B cell (primary cell): ENCODE data around the gene PTPRN2. TPM values are rescaled to one million over a fixed set of nuclear protein-coding genes. Genes with fewer than 3 reads are reported as not detected.

Source experiments
- ATAC-seq: fragments of 200-7000 bp; cut with Tn5 transposase; one replicate; pipeline ENCODE4 v1.10.0; 2021; ENCODE audit warnings: low read depth, mild to moderate bottlenecking, moderate number of reproducible peaks, moderate library complexity
- CTCF ChIA-PET: fragments of 350-600 bp; sonication (Branson Sonifier 250); formaldehyde crosslinking; loops from one replicate; lab custom pipeline; 2021; ENCODE audit warnings: antibody characterized with exemption, inconsistent platforms; lab: Charles Lee
- POLR2A ChIA-PET: fragments of 350-600 bp; sonication (Branson Sonifier 250); formaldehyde crosslinking; loops from one replicate; lab custom pipeline; 2021; ENCODE audit warnings: antibody characterized with exemption; lab: Charles Lee
- DNase-seq: peaks from one replicate; pipeline ENCODE4 v3.0.0; 2013
- H2AFZ ChIP-seq: 2 replicates; pipeline ENCODE4 v1.6.1; 2012; ENCODE audit warnings: mild to moderate bottlenecking, low read depth, low read length; ENCODE audit not compliant: insufficient read depth, poor library complexity, severe bottlenecking
- H3K27ac ChIP-seq, 2 donors: 1 replicate in 1 of 2; 2 replicates in 1 of 2; pipeline ENCODE4 v1.5.1; 2012 to 2013; ENCODE audit warnings: low read length in 2 of 2, mild to moderate bottlenecking in 2 of 2, moderate library complexity in 1 of 2
- H3K27me3 ChIP-seq, 4 experiments: fragments of 200-600 bp in 1 of 4; sonication (generic) in 1 of 4; replicated peaks in 1 of 4; 1 replicate in 2 of 4; 2 replicates in 2 of 4; pipeline versions ENCODE4 v1.6.1 to v1.7.0; 2013 to 2016; ENCODE audit warnings: low read length in 3 of 4, mild to moderate bottlenecking in 2 of 4, mixed read lengths in 1 of 4, moderate library complexity in 1 of 4; ENCODE audit not compliant: insufficient read depth in 4 of 4, control insufficient read depth in 3 of 4; ENCODE audit errors: control extremely low read depth in 1 of 4
- H3K36me3 ChIP-seq, 2 experiments: replicated peaks in 1 of 2; 1 replicate in 1 of 2; 2 replicates in 1 of 2; pipeline versions ENCODE4 v1.6.1 to v1.7.1; 2013; ENCODE audit warnings: low read length in 1 of 2; ENCODE audit not compliant: insufficient read depth in 2 of 2, control insufficient read depth in 1 of 2; ENCODE audit errors: control extremely low read depth in 1 of 2, extremely low read depth in 1 of 2
- H3K4me1 ChIP-seq, 2 donors: fragments of 200-600 bp in 1 of 2; sonication (generic) in 1 of 2; 1 replicate in 1 of 2; 2 replicates in 1 of 2; pipeline versions ENCODE4 v1.5.1 to v1.6.1; 2013 to 2017; ENCODE audit warnings: low read length in 2 of 2; ENCODE audit not compliant: control insufficient read depth in 2 of 2, insufficient read depth in 2 of 2
- H3K4me2 ChIP-seq: replicated peaks from 2 replicates; pipeline ENCODE3; 2012; ENCODE audit warnings: mild to moderate bottlenecking, low read depth, low read length; ENCODE audit not compliant: poor library complexity, severe bottlenecking
- H3K4me3 ChIP-seq, 5 experiments: fragments of 200-600 bp in 1 of 5; sonication (generic) in 1 of 5; 1 replicate in 3 of 5; 2 replicates in 2 of 5; pipeline versions ENCODE4 v1.5.1 to v1.7.0; 2011 to 2016; ENCODE audit warnings: low read length in 4 of 5, mild to moderate bottlenecking in 4 of 5, low read depth in 2 of 5, control low read depth in 1 of 5, moderate library complexity in 1 of 5; ENCODE audit not compliant: insufficient read depth in 1 of 5; ENCODE audit errors: control extremely low read depth in 1 of 5, extremely low read depth in 1 of 5
- H3K79me2 ChIP-seq: fragments of 200-600 bp; sonication (generic); one replicate; pipeline ENCODE4 v1.6.0; 2016; ENCODE audit warnings: low read length; ENCODE audit not compliant: control insufficient read depth, insufficient read depth
- H3K9ac ChIP-seq: fragments of 200-600 bp; sonication (generic); 2 replicates; pipeline ENCODE4 v1.6.1; 2017; ENCODE audit warnings: mild to moderate bottlenecking, low read length, moderate library complexity
- H3K9me3 ChIP-seq, 3 donors: one replicate each; pipeline versions ENCODE4 v1.6.1 to v1.7.1; 2013; ENCODE audit warnings: low read length in 2 of 3; ENCODE audit not compliant: control insufficient read depth in 2 of 3, insufficient read depth in 1 of 3; ENCODE audit errors: control extremely low read depth in 1 of 3
- H4K20me1 ChIP-seq: 2 replicates; pipeline ENCODE4 v1.6.0; 2012; ENCODE audit warnings: mild to moderate bottlenecking, low read length; ENCODE audit not compliant: insufficient read depth, control insufficient read depth, poor library complexity, severe bottlenecking
- H3K27ac Mint-ChIP-seq: one replicate; pipeline ENCODE4 v1.8.0; 2021; ENCODE audit warnings: mixed read lengths
- H3K27me3 Mint-ChIP-seq: one replicate; pipeline ENCODE4 v1.8.0; 2021; ENCODE audit warnings: mixed read lengths
- H3K4me1 Mint-ChIP-seq: one replicate; pipeline ENCODE4 v1.8.0; 2021; ENCODE audit warnings: mixed read lengths
- H3K4me3 Mint-ChIP-seq: one replicate; pipeline ENCODE4 v1.8.0; 2021; ENCODE audit warnings: mixed read lengths
- H3K9me3 Mint-ChIP-seq: one replicate; pipeline ENCODE4 v1.8.0; 2022; ENCODE audit warnings: mixed read lengths; ENCODE audit not compliant: insufficient read depth
- CTCF ChIP-seq: fragments of 200-600 bp; IDR thresholded peaks from one replicate; pipeline ENCODE4 v1.8.0; 2022; ENCODE audit warnings: antibody characterized with exemption, mild to moderate bottlenecking
- EZH2 ChIP-seq: IDR thresholded peaks from 2 replicates; pipeline ENCODE4 v1.6.1; 2012; ENCODE audit warnings: borderline replicate concordance, low read depth, mild to moderate bottlenecking, moderate library complexity, low read length; ENCODE audit not compliant: insufficient read depth, poor library complexity, severe bottlenecking
- WGBS: methylation state at CpG from one replicate; pipeline ENCODE4 v1.1.5; 2013; ENCODE audit warnings: missing lambda C conversion rate; ENCODE audit not compliant: insufficient coverage; 5-methylcytosine and 5-hydroxymethylcytosine counted together
- intact Hi-C: fragments of 100-400 bp; cut with micrococcal nuclease; formaldehyde crosslinking; loops from one replicate; pipeline ENCODE4 v1.10.0; 2022
- polyA plus RNA-seq: library from polyadenylated mRNA; depleted of rRNA; stranded (reverse); fragments of >200 nt; gene quantifications from 2 replicates; pipeline ENCODE4 v1.2.3, GENCODE V29; 2012
- total RNA-seq, 2 donors: library from RNA; stranded (reverse); fragments of 120-200 nt in 1 of 2; gene quantifications; 1 replicate in 1 of 2; 2 replicates in 1 of 2; pipeline versions ENCODE4 v1.2.3 to v1.2.4, GENCODE V29; 2013 to 2022

Gene PTPRN2
- total and polyA plus RNA-seq, 2 donors (not counting 1 experiment from before 2014, with no cell fraction given), result 2.0 to 5.0 TPM

- POLR2A ChIA-PET, result no interaction called here
- ATAC-seq, result no peak
- no peaks in the 10 kb centered on the region for H3K79me2 ChIP-seq
- Mint-ChIP-seq H3K4me3 (no peak overlapping the region), H3K27ac (no peak overlapping the region), H3K9me3 (no peaks in the 10 kb centered on the region), H3K27me3 (no peaks in the 10 kb centered on the region), H3K4me1 (no peaks in the 10 kb centered on the region)
- TF ChIP-seq CTCF (no peak), EZH2 (no peak)
- H3K9me3 ChIP-seq, result peaks cover 0 to 53% (median 0%) of the 10 kb centered on the region in 3 donors
- H3K9ac ChIP-seq, result no peak overlapping the region
- no peaks in the 10 kb centered on the region for H4K20me1 ChIP-seq
- H3K4me2 ChIP-seq, result no peak overlapping the region
- no peaks in the 10 kb centered on the region for H3K36me3 ChIP-seq
- H3K4me1 ChIP-seq, result no peaks in the 10 kb centered on the region
- H2AFZ ChIP-seq, result no peak overlapping the region
- intact Hi-C loops, result no loop called here
- WGBS, result over 99% methylated on average over 8 of the region's 9 CpGs
- H3K4me3 ChIP-seq, result no peak overlapping the region
- no peaks in the 10 kb centered on the region for H3K27me3 ChIP-seq
- H3K27ac ChIP-seq, result no peak overlapping the region
- CTCF ChIA-PET, result no interaction called here
- DNase-seq, result no peak
These were observed 518.8 kb downstream of the PTPRN2 start for GRCh38 chr7:158068853-158069252.

GRCh38 chr7:158067931-158068482 lies 519.6 kb downstream of the PTPRN2 start:
- Histone ChIP-seq H3K27me3 (no peaks in the 10 kb centered on the region), H3K4me3 (no peak overlapping the region), H3K9me3 (peaks cover 0 to 46% (median 0%) of the 10 kb centered on the region in 3 donors), H3K27ac (no peak overlapping the region), H3K79me2 (no peaks in the 10 kb centered on the region), H2AFZ (no peak overlapping the region), H3K9ac (no peak overlapping the region), H4K20me1 (no peaks in the 10 kb centered on the region), H3K4me1 (no peaks in the 10 kb centered on the region), H3K4me2 (no peak overlapping the region), H3K36me3 (no peaks in the 10 kb centered on the region)
- DNase-seq, result no peak
- Mint-ChIP-seq H3K4me1 (no peaks in the 10 kb centered on the region), H3K9me3 (no peaks in the 10 kb centered on the region), H3K27ac (no peak overlapping the region), H3K4me3 (no peak overlapping the region), H3K27me3 (no peaks in the 10 kb centered on the region)
- CTCF ChIA-PET, result no interaction called here
- ATAC-seq, result no peak
- WGBS, result 88% methylated on average over 14 of the region's 14 CpGs
- intact Hi-C loops, result no loop called here
- no peak for TF ChIP-seq EZH2
- TF ChIP-seq CTCF, result no peak
- POLR2A ChIA-PET, result no interaction called here
